Kidney (tissue), 14 donors: ENCODE data around the gene NEK8. TPM values are rescaled to one million over a fixed set of nuclear protein-coding genes. Genes with fewer than 3 reads are reported as not detected.

Experiments used
- DNase-seq, 5 donors: peaks; one replicate each; pipeline ENCODE4 v3.0.0-alpha.2; 2013 to 2020
- FAIRE-seq: peaks from 2 replicates; lab custom pipeline; 2012; peaks lifted over from hg19 to GRCh38; lab: Jason Lieb, UNC
- H3K27ac ChIP-seq, 2 donors: one replicate each; pipeline ENCODE4 v1.7.0; 2013; ENCODE audit warnings: low read depth in 2 of 2, low read length in 2 of 2, inconsistent platforms in 1 of 2
- H3K27me3 ChIP-seq: one replicate; pipeline ENCODE4 v1.7.1; 2013; ENCODE audit warnings: low read length, inconsistent platforms; ENCODE audit not compliant: control insufficient read depth, insufficient read depth
- H3K36me3 ChIP-seq, 3 donors: one replicate each; pipeline versions ENCODE4 v1.7.0 to v1.7.1; 2013; ENCODE audit warnings: low read length in 3 of 3, control low read depth in 1 of 3, inconsistent platforms in 1 of 3; ENCODE audit not compliant: insufficient read depth in 3 of 3, control insufficient read depth in 2 of 3
- H3K4me1 ChIP-seq, 3 donors: one replicate each; pipeline versions ENCODE4 v1.7.0 to v1.7.1; 2013; ENCODE audit warnings: low read length in 3 of 3, inconsistent platforms in 1 of 3, low read depth in 1 of 3; ENCODE audit not compliant: control insufficient read depth in 2 of 3, insufficient read depth in 2 of 3
- H3K4me3 ChIP-seq, 3 donors: one replicate each; pipeline versions ENCODE4 v1.7.0 to v1.8.1; 2013; ENCODE audit warnings: low read length in 3 of 3, control low read depth in 1 of 3, inconsistent platforms in 1 of 3
- H3K9ac ChIP-seq, 3 donors: one replicate each; pipeline versions ENCODE4 v1.7.0 to v1.7.1; 2013; ENCODE audit warnings: low read length in 3 of 3, control low read depth in 1 of 3, inconsistent platforms in 1 of 3
- H3K9me3 ChIP-seq, 3 donors: one replicate each; pipeline versions ENCODE4 v1.7.0 to v1.7.1; 2013; ENCODE audit warnings: low read length in 3 of 3, control low read depth in 1 of 3, inconsistent platforms in 1 of 3; ENCODE audit not compliant: control insufficient read depth in 2 of 3, insufficient read depth in 1 of 3
- intact Hi-C: fragments of 100-400 bp; cut with DNase I; formaldehyde crosslinking; loops from one replicate; pipeline ENCODE4 v1.11.1; 2022
- polyA plus RNA-seq: library from polyadenylated mRNA; stranded (reverse); fragments of 350-450 nt; fragmentation: Illumina TruSeq; extraction: RNeasy Lipid Tissue Mini Kit (QIAGEN cat#74804); gene quantifications from one replicate; pipeline ENCODE4 v1.2.3, GENCODE V29; 2014; ENCODE audit warnings: low read depth, low replicate concordance; ENCODE audit not compliant: insufficient read depth
- total RNA-seq: library from RNA; stranded (reverse); fragmentation: NEBNext Ultra II Directional; extraction: Animal tissue kit (Norgen Biotek cat#: 25700); gene quantifications from one replicate; pipeline ENCODE4 v1.2.1, GENCODE V29; 2021
- TF ChIP-seq, protein P1 (sequence below): IDR thresholded peaks from 3 replicates; pipeline ENCODE4 v1.5.1; 2012; ENCODE audit warnings: mild to moderate bottlenecking, moderate library complexity, borderline replicate concordance; ENCODE audit not compliant: insufficient read depth; ENCODE audit errors: extremely low read depth
- donor health status: control.
- donor health status: control.
- donor health status: control.
- donor health status: control.
- donor health status: control.
- donor health status: DM: yes; HTN: yes; CAD: no.
- donor health status: Normal renal cell carcinoma (clear cell type).

NEK8 gene
- total and polyA plus RNA-seq, 2 donors from 2014 or later = 4.7 to 20.6 TPM

- no peak overlapping the region for H3K27ac ChIP-seq
- DNase-seq (no peak), FAIRE-seq (no peak)
- no peak overlapping the region for H3K9ac ChIP-seq
- peaks cover 0 to 10% (median 3%) of the 10 kb centered on the region in 3 donors for H3K4me1 ChIP-seq
- no peaks in the 10 kb centered on the region for H3K9me3 ChIP-seq
- intact Hi-C loops = no loop called here
- peaks cover 2 to 64% (median 57%) of the 10 kb centered on the region in 3 donors for H3K36me3 ChIP-seq
- TF ChIP-seq, protein P1, sequence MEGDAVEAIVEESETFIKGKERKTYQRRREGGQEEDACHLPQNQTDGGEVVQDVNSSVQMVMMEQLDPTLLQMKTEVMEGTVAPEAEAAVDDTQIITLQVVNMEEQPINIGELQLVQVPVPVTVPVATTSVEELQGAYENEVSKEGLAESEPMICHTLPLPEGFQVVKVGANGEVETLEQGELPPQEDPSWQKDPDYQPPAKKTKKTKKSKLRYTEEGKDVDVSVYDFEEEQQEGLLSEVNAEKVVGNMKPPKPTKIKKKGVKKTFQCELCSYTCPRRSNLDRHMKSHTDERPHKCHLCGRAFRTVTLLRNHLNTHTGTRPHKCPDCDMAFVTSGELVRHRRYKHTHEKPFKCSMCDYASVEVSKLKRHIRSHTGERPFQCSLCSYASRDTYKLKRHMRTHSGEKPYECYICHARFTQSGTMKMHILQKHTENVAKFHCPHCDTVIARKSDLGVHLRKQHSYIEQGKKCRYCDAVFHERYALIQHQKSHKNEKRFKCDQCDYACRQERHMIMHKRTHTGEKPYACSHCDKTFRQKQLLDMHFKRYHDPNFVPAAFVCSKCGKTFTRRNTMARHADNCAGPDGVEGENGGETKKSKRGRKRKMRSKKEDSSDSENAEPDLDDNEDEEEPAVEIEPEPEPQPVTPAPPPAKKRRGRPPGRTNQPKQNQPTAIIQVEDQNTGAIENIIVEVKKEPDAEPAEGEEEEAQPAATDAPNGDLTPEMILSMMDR = no peak
- H3K27me3 ChIP-seq = no peaks in the 10 kb centered on the region
- H3K4me3 ChIP-seq = no peak overlapping the region
Measured at GRCh38 chr17:28700830-28701492, 27.6 kb upstream of the NEK8 start.

GRCh38 chr17:28702026-28702751, 26.4 kb upstream of the NEK8 start:
- FAIRE-seq = no peak
- H3K27me3 ChIP-seq = no peaks in the 10 kb centered on the region

GRCh38 chr17:28702752-28703150, 25.8 kb upstream of the NEK8 start:
- intact Hi-C loops = no loop called here
- DNase-seq (no peak), FAIRE-seq (no peak)
- Histone ChIP-seq H3K27me3 (no peaks in the 10 kb centered on the region), H3K36me3 (peaks cover 2 to 50% (median 46%) of the 10 kb centered on the region in 3 donors), H3K9ac (no peak overlapping the region), H3K4me3 (no peak overlapping the region), H3K4me1 (peaks cover 0 to 9% (median 3%) of the 10 kb centered on the region in 3 donors), H3K9me3 (no peaks in the 10 kb centered on the region), H3K27ac (no peak overlapping the region)
- TF ChIP-seq, protein P1 = no peak

More at GRCh38 chr17:28702026-28702751, 26.4 kb upstream of the NEK8 start:
- Histone ChIP-seq H3K36me3 (peaks cover 2 to 55% (median 50%) of the 10 kb centered on the region in 3 donors), H3K9ac (no peak overlapping the region), H3K27ac (no peak overlapping the region), H3K4me3 (no peak overlapping the region), H3K9me3 (no peaks in the 10 kb centered on the region), H3K4me1 (peaks cover 0 to 10% (median 3%) of the 10 kb centered on the region in 3 donors)
- intact Hi-C loops = no loop called here
- DNase-seq = no peak
- TF ChIP-seq, protein P1 = no peak
